ENCODE results near the gene CHD6.

GRCh38 chr20:41530923-41531322, 87.3 kb downstream of the CHD6 start:
- TF ChIP-seq POLR2A (IDR thresholded peaks at IDR 0.05) (no peak), CTCF (IDR thresholded peaks at IDR 0.05) (no peak)

Measured in heart left ventricle (tissue), 13 donors.